HEK293 (cell line): Measurements from ENCODE around the gene THAP12.

Experiments
- CTCF ChIA-PET: fragments of 350-600 bp; formaldehyde crosslinking; extraction: SDS; loops from one replicate; lab custom pipeline; 2021; ENCODE audit warnings: antibody characterized with exemption; lab: Yijun Ruan, JAX
- POLR2A ChIA-PET: fragments of 300-600 bp; formaldehyde crosslinking; extraction: SDS; loops from one replicate; lab custom pipeline; 2020; ENCODE audit warnings: antibody characterized with exemption, inconsistent platforms; lab: Yijun Ruan, JAX
- H3K27ac ChIP-seq: fragments of 200-500 bp; sonication (Bioruptor generic); 2 replicates; pipeline ENCODE4 v1.5.1; 2014; ENCODE audit warnings: low read depth, low read length, control low read depth, inconsistent platforms; ENCODE audit errors: extremely low read depth
- H3K36me3 ChIP-seq, 2 experiments: fragments of 200-500 bp in 1 of 2; sonication (Bioruptor generic) in 1 of 2; 1 replicate in 1 of 2; 2 replicates in 1 of 2; pipeline ENCODE4 v1.5.1; 2014 to 2017; ENCODE audit warnings: inconsistent platforms in 2 of 2, low read length in 2 of 2; ENCODE audit not compliant: control insufficient read depth in 2 of 2, insufficient read depth in 1 of 2
- H3K4me1 ChIP-seq: fragments of 200-500 bp; sonication (Bioruptor generic); 2 replicates; pipeline ENCODE4 v1.5.1; 2014; ENCODE audit warnings: mild to moderate bottlenecking, low read length, inconsistent platforms; ENCODE audit not compliant: control insufficient read depth, insufficient read depth
- H3K4me3 ChIP-seq: 2 replicates; pipeline ENCODE4 v1.5.1; 2011; ENCODE audit warnings: low read depth, mild to moderate bottlenecking, control low read depth, low read length, moderate library complexity
- H3K9me3 ChIP-seq: fragments of 200-500 bp; sonication (Bioruptor generic); 2 replicates; pipeline ENCODE4 v1.5.1; 2014; ENCODE audit warnings: low read depth, low read length, inconsistent platforms; ENCODE audit not compliant: control insufficient read depth, insufficient read depth
- BCL11B ChIP-seq: fragments of 450-650 bp; formaldehyde crosslinking; IDR thresholded peaks from 2 replicates; pipeline ENCODE4 v1.5.1; 2016; ENCODE audit warnings: low read depth, missing biosample characterization, missing genetic modification characterization
- GLIS1 ChIP-seq: fragments of 450-650 bp; formaldehyde crosslinking; IDR thresholded peaks from 2 replicates; pipeline ENCODE4 v1.5.1; 2016; ENCODE audit warnings: missing biosample characterization, missing genetic modification characterization
- IKZF3 ChIP-seq: fragments of 450-650 bp; IDR thresholded peaks from 2 replicates; pipeline ENCODE4 v1.5.0; 2018; ENCODE audit warnings: missing biosample characterization, mild to moderate bottlenecking, missing genetic modification characterization, moderate library complexity
- KLF10 ChIP-seq: fragments of 450-650 bp; IDR thresholded peaks from 2 replicates; pipeline ENCODE4 v1.5.1; 2018; ENCODE audit warnings: missing biosample characterization, mild to moderate bottlenecking, missing genetic modification characterization
- KLF7 ChIP-seq: fragments of 450-650 bp; formaldehyde crosslinking; IDR thresholded peaks from 2 replicates; pipeline ENCODE4 v1.5.1; 2016; ENCODE audit warnings: missing biosample characterization, missing genetic modification characterization, borderline replicate concordance
- KLF9 ChIP-seq: fragments of 450-650 bp; formaldehyde crosslinking; IDR thresholded peaks from 2 replicates; pipeline ENCODE4 v1.5.1; 2016; ENCODE audit warnings: missing biosample characterization, missing genetic modification characterization, low read depth
- MYNN ChIP-seq: fragments of 450-650 bp; formaldehyde crosslinking; IDR thresholded peaks from 2 replicates; pipeline ENCODE4 v1.5.1; 2016; ENCODE audit warnings: missing biosample characterization, missing genetic modification characterization, borderline replicate concordance
- REPIN1 ChIP-seq: fragments of 450-650 bp; formaldehyde crosslinking; IDR thresholded peaks from 2 replicates; pipeline ENCODE4 v1.5.1; 2017; ENCODE audit warnings: missing biosample characterization, missing genetic modification characterization, low read depth
- SCRT2 ChIP-seq: fragments of 450-650 bp; formaldehyde crosslinking; IDR thresholded peaks from 2 replicates; pipeline ENCODE4 v1.5.1; 2016; ENCODE audit warnings: missing biosample characterization, missing genetic modification characterization
- YY1 ChIP-seq: fragments of 450-650 bp; formaldehyde crosslinking; IDR thresholded peaks from 2 replicates; pipeline ENCODE4 v1.5.1; 2018; ENCODE audit warnings: missing biosample characterization, missing genetic modification characterization
- ZBTB8A ChIP-seq: fragments of 450-650 bp; formaldehyde crosslinking; IDR thresholded peaks from 2 replicates; pipeline ENCODE4 v1.5.1; 2016; ENCODE audit warnings: missing biosample characterization, missing genetic modification characterization
- ZNF266 ChIP-seq: fragments of 450-650 bp; formaldehyde crosslinking; IDR thresholded peaks from 2 replicates; pipeline ENCODE4 v1.5.1; 2016; ENCODE audit warnings: missing biosample characterization, missing genetic modification characterization, low read depth
- ZNF510 ChIP-seq: fragments of 450-650 bp; formaldehyde crosslinking; IDR thresholded peaks from 2 replicates; pipeline ENCODE4 v1.5.1; 2018; ENCODE audit warnings: mild to moderate bottlenecking, missing genetic modification characterization, missing biosample characterization; ENCODE audit not compliant: insufficient replicate concordance
- ZNF521 ChIP-seq: fragments of 450-650 bp; formaldehyde crosslinking; IDR thresholded peaks from 2 replicates; pipeline ENCODE4 v1.5.1; 2017; ENCODE audit warnings: missing biosample characterization, mild to moderate bottlenecking, missing genetic modification characterization
- ZNF555 ChIP-seq: fragments of 450-650 bp; formaldehyde crosslinking; conservative IDR thresholded peaks from 2 replicates; pipeline ENCODE4 v1.5.1; 2017; ENCODE audit warnings: missing biosample characterization, mild to moderate bottlenecking, missing genetic modification characterization, inconsistent platforms
- ZNF610 ChIP-seq: fragments of 450-650 bp; formaldehyde crosslinking; IDR thresholded peaks from 2 replicates; pipeline ENCODE4 v1.5.1; 2016; ENCODE audit warnings: missing biosample characterization, missing genetic modification characterization, borderline replicate concordance
- ZNF624 ChIP-seq: fragments of 450-650 bp; formaldehyde crosslinking; IDR thresholded peaks from 2 replicates; pipeline ENCODE4 v1.5.1; 2017; ENCODE audit warnings: missing biosample characterization, missing genetic modification characterization
- ZNF707 ChIP-seq: fragments of 450-650 bp; formaldehyde crosslinking; IDR thresholded peaks from 2 replicates; pipeline ENCODE4 v1.5.1; 2016; ENCODE audit warnings: missing biosample characterization, missing genetic modification characterization
- ZNF843 ChIP-seq: fragments of 450-650 bp; formaldehyde crosslinking; IDR thresholded peaks from 2 replicates; pipeline ENCODE4 v1.5.1; 2016; ENCODE audit warnings: missing biosample characterization, missing genetic modification characterization
- TF ChIP-seq, protein P1 (sequence below): fragments of 450-650 bp; formaldehyde crosslinking; IDR thresholded peaks from 2 replicates; pipeline ENCODE4 v1.5.1; 2016; ENCODE audit warnings: missing biosample characterization, missing genetic modification characterization
- TF ChIP-seq, protein P2 (sequence below): fragments of 450-650 bp; formaldehyde crosslinking; conservative IDR thresholded peaks from 2 replicates; pipeline ENCODE4 v1.5.1; 2016; ENCODE audit warnings: low read depth, missing biosample characterization, missing genetic modification characterization
- TF ChIP-seq, protein P3 (sequence below): fragments of 450-650 bp; formaldehyde crosslinking; IDR thresholded peaks from 2 replicates; pipeline ENCODE4 v1.5.1; 2016; ENCODE audit warnings: missing biosample characterization, missing genetic modification characterization
- TF ChIP-seq, protein P4 (sequence below): fragments of 450-650 bp; formaldehyde crosslinking; IDR thresholded peaks from 2 replicates; pipeline ENCODE4 v1.5.1; 2016; ENCODE audit warnings: missing biosample characterization, missing genetic modification characterization, borderline replicate concordance

The THAP12 gene, protein sequence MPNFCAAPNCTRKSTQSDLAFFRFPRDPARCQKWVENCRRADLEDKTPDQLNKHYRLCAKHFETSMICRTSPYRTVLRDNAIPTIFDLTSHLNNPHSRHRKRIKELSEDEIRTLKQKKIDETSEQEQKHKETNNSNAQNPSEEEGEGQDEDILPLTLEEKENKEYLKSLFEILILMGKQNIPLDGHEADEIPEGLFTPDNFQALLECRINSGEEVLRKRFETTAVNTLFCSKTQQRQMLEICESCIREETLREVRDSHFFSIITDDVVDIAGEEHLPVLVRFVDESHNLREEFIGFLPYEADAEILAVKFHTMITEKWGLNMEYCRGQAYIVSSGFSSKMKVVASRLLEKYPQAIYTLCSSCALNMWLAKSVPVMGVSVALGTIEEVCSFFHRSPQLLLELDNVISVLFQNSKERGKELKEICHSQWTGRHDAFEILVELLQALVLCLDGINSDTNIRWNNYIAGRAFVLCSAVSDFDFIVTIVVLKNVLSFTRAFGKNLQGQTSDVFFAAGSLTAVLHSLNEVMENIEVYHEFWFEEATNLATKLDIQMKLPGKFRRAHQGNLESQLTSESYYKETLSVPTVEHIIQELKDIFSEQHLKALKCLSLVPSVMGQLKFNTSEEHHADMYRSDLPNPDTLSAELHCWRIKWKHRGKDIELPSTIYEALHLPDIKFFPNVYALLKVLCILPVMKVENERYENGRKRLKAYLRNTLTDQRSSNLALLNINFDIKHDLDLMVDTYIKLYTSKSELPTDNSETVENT

DNA sequence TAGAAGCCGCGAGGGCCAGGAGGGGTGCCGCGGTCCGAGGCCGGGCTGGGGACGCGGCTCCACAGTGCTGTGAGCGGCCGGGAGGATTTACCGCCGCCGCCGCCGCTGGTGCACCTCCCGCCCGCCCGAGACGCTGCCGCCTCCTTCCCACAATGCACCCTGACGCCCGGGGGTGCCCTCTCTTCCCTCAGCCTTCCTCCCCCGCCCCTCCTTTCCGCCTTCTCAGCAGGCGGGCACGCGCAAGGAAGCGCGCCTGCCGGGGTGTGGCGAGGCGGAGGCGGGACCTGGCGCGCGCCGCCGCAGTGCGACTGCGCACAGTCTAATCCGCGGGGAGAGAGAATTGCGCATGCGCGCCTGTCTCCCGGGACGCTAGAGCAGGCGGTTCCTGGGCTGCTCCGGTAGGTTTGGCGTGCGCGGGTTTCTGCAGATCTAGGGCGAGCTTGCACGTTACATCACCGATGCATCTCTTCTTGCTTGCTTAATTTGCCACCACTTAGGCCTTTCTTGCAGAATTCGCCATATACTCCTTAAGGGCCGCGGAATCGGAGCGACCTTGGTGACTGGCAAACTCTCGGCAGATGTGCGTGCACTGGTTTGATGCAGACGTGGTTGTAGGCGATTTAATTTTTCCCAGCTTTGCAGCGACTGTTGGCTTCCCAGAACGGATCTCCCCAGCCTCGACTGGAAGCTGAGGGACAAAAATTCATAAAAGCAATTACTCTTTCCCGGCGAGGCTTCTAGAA, at the start of gene THAP12, which contains the start of gene GVQW3:
TSS of gene THAP12 (minus strand) at position 156 of the 743 bp plus-strand sequence. CDS start 296 bp downstream, outside the sequence.
TSS of gene GVQW3 (plus strand) at position 347 of the 743 bp plus-strand sequence. CDS start 506 bp downstream, outside the sequence.
- H3K9me3 ChIP-seq: no peaks in the 10 kb centered on the region
- no peaks in the 10 kb centered on the region for H3K4me1 ChIP-seq
- peaks cover 0 to 4% of the 10 kb centered on the region in 2 experiments; a peak in 1 of 3 replicates for H3K36me3 ChIP-seq
- H3K27ac ChIP-seq: peak within 1 kb of the TSS; percentile 72
- POLR2A ChIA-PET: no interaction called here
- H3K4me3 ChIP-seq: peak within 1 kb of the TSS; percentile 83
- CTCF ChIA-PET: interaction anchor here (0.7 to 1.4 kb wide), 3 partner anchors 39 to 301 kb away, joined by 3 to 6 read pairs (median 6); no protein-coding TSS in a partner anchor
- TF ChIP-seq GLIS1 (peak; percentile 44), ZNF707 (tag by site-specific recombination) (no peak), ZNF843 (0 out of 2 replicates have a peak, but pooled peaks have one; percentile 41), ZNF266 (no peak), KLF9 (tag by site-specific recombination) (peak; percentile 84), MYNN (no peak), KLF10 (tag by site-specific recombination) (peak; percentile 58; the same call in 1 of the 2 replicates), IKZF3 (tag by site-specific recombination) (0 out of 2 replicates have a peak, but pooled peaks have one; percentile 30), BCL11B (tag by site-specific recombination) (no peak), YY1 (no peak), ZNF510 (no peak), REPIN1 (tag by site-specific recombination) (no peak), ZNF610 (tag by site-specific recombination) (0 out of 2 replicates have a peak, but pooled peaks have one; percentile 52), KLF7 (tag by site-specific recombination) (peak; percentile 88), ZBTB8A (tag by site-specific recombination) (peak; percentile 98), ZNF624 (no peak), ZNF521 (tag by site-specific recombination) (no peak), SCRT2 (tag by site-specific recombination) (no peak), ZNF555 (tag by site-specific recombination) (no peak)
- TF ChIP-seq, protein P1, sequence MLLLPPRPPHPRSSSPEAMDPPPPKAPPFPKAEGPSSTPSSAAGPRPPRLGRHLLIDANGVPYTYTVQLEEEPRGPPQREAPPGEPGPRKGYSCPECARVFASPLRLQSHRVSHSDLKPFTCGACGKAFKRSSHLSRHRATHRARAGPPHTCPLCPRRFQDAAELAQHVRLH (tag by site-specific recombination): no peak
- TF ChIP-seq, protein P2, sequence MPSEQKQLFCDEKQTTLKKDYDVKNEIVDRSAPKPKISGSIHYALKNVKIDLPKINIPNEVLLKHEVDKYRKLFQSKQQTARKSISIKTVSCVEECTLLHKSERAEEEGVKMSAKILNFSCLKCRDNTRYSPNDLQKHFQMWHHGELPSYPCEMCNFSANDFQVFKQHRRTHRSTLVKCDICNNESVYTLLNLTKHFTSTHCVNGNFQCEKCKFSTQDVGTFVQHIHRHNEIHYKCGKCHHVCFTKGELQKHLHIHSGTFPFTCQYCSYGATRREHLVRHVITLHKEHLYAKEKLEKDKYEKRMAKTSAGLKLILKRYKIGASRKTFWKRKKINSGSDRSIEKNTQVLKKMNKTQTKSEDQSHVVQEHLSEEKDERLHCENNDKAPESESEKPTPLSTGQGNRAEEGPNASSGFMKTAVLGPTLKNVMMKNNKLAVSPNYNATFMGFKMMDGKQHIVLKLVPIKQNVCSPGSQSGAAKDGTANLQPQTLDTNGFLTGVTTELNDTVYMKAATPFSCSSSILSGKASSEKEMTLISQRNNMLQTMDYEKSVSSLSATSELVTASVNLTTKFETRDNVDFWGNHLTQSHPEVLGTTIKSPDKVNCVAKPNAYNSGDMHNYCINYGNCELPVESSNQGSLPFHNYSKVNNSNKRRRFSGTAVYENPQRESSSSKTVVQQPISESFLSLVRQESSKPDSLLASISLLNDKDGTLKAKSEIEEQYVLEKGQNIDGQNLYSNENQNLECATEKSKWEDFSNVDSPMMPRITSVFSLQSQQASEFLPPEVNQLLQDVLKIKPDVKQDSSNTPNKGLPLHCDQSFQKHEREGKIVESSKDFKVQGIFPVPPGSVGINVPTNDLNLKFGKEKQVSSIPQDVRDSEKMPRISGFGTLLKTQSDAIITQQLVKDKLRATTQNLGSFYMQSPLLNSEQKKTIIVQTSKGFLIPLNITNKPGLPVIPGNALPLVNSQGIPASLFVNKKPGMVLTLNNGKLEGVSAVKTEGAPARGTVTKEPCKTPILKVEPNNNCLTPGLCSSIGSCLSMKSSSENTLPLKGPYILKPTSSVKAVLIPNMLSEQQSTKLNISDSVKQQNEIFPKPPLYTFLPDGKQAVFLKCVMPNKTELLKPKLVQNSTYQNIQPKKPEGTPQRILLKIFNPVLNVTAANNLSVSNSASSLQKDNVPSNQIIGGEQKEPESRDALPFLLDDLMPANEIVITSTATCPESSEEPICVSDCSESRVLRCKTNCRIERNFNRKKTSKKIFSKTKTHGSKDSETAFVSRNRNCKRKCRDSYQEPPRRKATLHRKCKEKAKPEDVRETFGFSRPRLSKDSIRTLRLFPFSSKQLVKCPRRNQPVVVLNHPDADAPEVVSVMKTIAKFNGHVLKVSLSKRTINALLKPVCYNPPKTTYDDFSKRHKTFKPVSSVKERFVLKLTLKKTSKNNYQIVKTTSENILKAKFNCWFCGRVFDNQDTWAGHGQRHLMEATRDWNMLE (tag by site-specific recombination): 0 out of 2 replicates have a peak, but pooled peaks have one; percentile 44
- TF ChIP-seq, protein P3, sequence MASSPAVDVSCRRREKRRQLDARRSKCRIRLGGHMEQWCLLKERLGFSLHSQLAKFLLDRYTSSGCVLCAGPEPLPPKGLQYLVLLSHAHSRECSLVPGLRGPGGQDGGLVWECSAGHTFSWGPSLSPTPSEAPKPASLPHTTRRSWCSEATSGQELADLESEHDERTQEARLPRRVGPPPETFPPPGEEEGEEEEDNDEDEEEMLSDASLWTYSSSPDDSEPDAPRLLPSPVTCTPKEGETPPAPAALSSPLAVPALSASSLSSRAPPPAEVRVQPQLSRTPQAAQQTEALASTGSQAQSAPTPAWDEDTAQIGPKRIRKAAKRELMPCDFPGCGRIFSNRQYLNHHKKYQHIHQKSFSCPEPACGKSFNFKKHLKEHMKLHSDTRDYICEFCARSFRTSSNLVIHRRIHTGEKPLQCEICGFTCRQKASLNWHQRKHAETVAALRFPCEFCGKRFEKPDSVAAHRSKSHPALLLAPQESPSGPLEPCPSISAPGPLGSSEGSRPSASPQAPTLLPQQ (tag by site-specific recombination): peak; percentile 55; the same call in 1 of the 2 replicates
- TF ChIP-seq, protein P4, sequence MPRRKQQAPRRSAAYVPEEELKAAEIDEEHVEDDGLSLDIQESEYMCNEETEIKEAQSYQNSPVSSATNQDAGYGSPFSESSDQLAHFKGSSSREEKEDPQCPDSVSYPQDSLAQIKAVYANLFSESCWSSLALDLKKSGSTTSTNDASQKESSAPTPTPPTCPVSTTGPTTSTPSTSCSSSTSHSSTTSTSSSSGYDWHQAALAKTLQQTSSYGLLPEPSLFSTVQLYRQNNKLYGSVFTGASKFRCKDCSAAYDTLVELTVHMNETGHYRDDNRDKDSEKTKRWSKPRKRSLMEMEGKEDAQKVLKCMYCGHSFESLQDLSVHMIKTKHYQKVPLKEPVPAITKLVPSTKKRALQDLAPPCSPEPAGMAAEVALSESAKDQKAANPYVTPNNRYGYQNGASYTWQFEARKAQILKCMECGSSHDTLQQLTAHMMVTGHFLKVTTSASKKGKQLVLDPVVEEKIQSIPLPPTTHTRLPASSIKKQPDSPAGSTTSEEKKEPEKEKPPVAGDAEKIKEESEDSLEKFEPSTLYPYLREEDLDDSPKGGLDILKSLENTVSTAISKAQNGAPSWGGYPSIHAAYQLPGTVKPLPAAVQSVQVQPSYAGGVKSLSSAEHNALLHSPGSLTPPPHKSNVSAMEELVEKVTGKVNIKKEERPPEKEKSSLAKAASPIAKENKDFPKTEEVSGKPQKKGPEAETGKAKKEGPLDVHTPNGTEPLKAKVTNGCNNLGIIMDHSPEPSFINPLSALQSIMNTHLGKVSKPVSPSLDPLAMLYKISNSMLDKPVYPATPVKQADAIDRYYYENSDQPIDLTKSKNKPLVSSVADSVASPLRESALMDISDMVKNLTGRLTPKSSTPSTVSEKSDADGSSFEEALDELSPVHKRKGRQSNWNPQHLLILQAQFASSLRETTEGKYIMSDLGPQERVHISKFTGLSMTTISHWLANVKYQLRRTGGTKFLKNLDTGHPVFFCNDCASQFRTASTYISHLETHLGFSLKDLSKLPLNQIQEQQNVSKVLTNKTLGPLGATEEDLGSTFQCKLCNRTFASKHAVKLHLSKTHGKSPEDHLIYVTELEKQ (tag by site-specific recombination): no peak
